ENCODE data around the gene ADAMTS19. TPM values are rescaled to one million over a fixed set of nuclear protein-coding genes. Genes with fewer than 3 reads are reported as not detected.

Gene ADAMTS19
- total and polyA plus RNA-seq, 11 donors = 0.16 to 1.2 (median 0.53) TPM; not detected in 3

DNA sequence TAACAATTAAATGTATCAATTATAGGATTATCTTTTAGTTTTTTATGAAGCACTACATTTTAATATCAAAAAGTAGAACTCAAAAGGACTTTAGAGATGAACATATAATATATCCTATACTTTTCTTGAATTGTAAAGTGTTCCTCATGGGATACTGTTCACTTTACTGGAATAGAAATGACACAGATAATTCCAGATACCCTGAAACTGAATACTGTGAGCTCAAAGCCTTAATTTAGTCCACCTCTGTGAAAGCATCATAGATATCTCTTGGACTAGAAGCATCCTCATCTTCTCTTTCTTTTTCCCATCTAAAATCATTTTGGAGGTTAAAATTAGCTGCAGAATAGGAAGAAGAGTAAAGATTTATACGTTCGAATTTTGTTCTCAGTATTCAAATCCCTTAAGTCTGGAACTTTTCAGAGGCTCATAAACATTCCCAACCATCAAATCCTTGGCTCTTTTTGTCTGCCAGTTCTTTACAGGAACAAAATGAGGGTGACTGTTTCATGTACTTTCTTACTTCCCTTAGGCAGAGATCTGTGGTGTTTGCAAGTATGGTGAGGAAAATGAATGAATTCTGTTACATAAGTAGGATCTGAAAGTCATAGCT lies 49.4 kb downstream of the ADAMTS19 start:
- no peaks in the 10 kb centered on the region for H3K9me3 ChIP-seq
- 75 to 84% (median 76%) methylated on average over 2 of the region's 2 CpGs for WGBS, 4 donors
- no peaks in the 10 kb centered on the region for H3K36me3 ChIP-seq
- intact Hi-C loops (cut with DNase I) = no loop called here
- DNase-seq (no peak), ATAC-seq (no peak)
- H3K4me1 ChIP-seq = no peaks in the 10 kb centered on the region
- H3K4me3 ChIP-seq = no peak overlapping the region
- no peak overlapping the region for H3K27ac ChIP-seq
- TF ChIP-seq, protein P1, sequence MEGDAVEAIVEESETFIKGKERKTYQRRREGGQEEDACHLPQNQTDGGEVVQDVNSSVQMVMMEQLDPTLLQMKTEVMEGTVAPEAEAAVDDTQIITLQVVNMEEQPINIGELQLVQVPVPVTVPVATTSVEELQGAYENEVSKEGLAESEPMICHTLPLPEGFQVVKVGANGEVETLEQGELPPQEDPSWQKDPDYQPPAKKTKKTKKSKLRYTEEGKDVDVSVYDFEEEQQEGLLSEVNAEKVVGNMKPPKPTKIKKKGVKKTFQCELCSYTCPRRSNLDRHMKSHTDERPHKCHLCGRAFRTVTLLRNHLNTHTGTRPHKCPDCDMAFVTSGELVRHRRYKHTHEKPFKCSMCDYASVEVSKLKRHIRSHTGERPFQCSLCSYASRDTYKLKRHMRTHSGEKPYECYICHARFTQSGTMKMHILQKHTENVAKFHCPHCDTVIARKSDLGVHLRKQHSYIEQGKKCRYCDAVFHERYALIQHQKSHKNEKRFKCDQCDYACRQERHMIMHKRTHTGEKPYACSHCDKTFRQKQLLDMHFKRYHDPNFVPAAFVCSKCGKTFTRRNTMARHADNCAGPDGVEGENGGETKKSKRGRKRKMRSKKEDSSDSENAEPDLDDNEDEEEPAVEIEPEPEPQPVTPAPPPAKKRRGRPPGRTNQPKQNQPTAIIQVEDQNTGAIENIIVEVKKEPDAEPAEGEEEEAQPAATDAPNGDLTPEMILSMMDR (IDR thresholded peaks at IDR 0.05) = no peak
- no peak for TF ChIP-seq POLR2A (IDR thresholded peaks at IDR 0.05)
- no peaks in the 10 kb centered on the region for H3K27me3 ChIP-seq

DNA sequence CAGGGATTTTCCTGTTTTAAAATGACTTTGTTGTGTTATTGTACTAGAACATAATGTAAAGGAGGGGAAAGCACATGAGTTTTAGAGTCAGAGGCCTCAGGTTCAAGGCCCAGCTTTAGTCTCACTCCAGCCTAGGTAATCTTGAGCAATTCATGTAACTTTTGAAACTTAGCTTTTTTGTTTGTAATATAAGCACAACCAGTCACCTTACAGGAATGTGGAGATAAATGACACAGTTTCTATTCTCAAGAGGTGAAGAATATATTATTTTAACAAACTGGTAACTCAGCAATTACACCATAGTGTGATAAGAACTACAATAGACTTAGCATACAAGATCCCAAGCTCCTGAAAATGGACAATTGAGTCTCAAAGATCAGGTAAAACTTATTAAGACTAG lies 51.2 kb downstream of the ADAMTS19 start:
- peaks cover 0 to 13% (median 2%) of the 10 kb centered on the region in 12 donors for H3K9me3 ChIP-seq
- ATAC-seq (no peak), DNase-seq (no peak)
- H3K36me3 ChIP-seq = no peaks in the 10 kb centered on the region
- no peaks in the 10 kb centered on the region for H3K4me1 ChIP-seq
- TF ChIP-seq, protein P1 (IDR thresholded peaks at IDR 0.05) = no peak
- no peak for TF ChIP-seq POLR2A (IDR thresholded peaks at IDR 0.05)
- no peaks in the 10 kb centered on the region for H3K27me3 ChIP-seq
- no peak overlapping the region for H3K4me3 ChIP-seq
- H3K27ac ChIP-seq = no peak overlapping the region
- intact Hi-C loops (cut with DNase I) = no loop called here

DNA sequence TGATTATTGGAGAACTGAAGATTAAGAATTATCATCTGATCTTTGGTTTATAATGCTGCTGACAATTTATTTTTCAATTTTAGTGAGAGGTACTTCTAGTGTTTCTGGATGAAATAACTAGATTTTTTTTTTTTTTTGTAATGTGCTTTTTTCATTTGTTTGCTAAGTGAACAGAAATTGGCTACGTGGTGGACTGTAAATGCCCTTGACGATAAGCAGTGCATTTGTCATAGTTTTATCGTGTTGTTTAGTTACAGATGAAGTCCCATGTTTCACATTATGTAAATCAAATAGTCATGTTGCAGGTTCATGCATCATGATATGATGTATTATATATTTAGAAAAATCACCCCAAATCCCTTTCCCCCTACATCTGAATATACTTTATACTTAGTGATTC lies 81.0 kb downstream of the ADAMTS19 start:
- DNase-seq (no peak), ATAC-seq (no peak)
- H3K27ac ChIP-seq = no peak overlapping the region
- intact Hi-C loops (cut with DNase I) = no loop called here
- H3K4me1 ChIP-seq = no peaks in the 10 kb centered on the region
- no peaks in the 10 kb centered on the region for H3K27me3 ChIP-seq
- H3K9me3 ChIP-seq = peaks cover 0 to 7% (median 0%) of the 10 kb centered on the region in 12 donors
- H3K36me3 ChIP-seq = no peaks in the 10 kb centered on the region
- 74 to 84% (median 80%) methylated on average over 3 of the region's 3 CpGs for WGBS, 4 donors
- no peak overlapping the region for H3K4me3 ChIP-seq
- TF ChIP-seq POLR2A (IDR thresholded peaks at IDR 0.05) = no peak
- TF ChIP-seq, protein P1 (IDR thresholded peaks at IDR 0.05) = no peak

DNA sequence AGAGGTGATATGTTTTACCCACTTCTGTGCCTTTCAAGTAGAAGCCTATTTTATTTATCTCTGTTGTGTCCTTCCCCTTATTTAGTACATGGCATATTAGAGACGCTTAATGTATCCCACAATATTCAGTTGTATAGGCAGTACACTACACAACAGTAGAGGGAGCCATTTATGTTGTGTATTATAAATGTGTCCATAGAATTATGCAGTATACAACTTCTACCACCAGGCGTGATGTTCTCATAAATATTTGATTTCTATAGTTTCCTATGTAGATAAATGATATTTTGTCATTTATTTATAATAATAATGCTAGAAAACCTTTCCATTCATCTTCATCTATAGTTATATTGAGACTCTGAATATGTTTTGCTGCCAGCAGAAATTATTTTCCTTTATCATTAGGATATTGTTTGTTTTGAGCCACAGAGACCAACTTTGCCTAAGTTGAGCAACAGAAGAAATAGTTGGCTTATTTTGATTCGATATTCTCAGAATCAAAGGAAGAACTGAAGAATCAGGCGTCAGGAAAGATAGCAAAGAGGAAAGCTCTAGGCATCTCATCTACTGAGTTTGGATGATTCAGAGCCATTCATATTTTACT lies 81.7 kb downstream of the ADAMTS19 start:
- no peak for ATAC-seq
- no peak for DNase-seq
- H3K36me3 ChIP-seq = no peaks in the 10 kb centered on the region
- H3K27ac ChIP-seq = no peak overlapping the region
- no peak overlapping the region for H3K4me3 ChIP-seq
- H3K9me3 ChIP-seq = peaks cover 0 to 7% (median 0%) of the 10 kb centered on the region in 12 donors
- TF ChIP-seq, protein P1 (IDR thresholded peaks at IDR 0.05) = peak in 2 of 12 donors; percentile 10 to 18
- no peak for TF ChIP-seq POLR2A (IDR thresholded peaks at IDR 0.05)
- intact Hi-C loops (cut with DNase I) = no loop called here
- H3K4me1 ChIP-seq = no peaks in the 10 kb centered on the region
- 66 to 77% (median 72%) methylated on average over 4 of the region's 4 CpGs for WGBS, 4 donors
- no peaks in the 10 kb centered on the region for H3K27me3 ChIP-seq

Measured in heart left ventricle (tissue), 16 donors.